Adipocyte (in vitro differentiated cells): ENCODE results near the gene ISG15.
"Not testable (repeated sequence)": the region's sequence is repeated elsewhere in the genome, so short reads cannot be mapped to it uniquely, and the experiment has no call there.

ENCODE experiments used
- DNase-seq: peaks from one replicate; pipeline ENCODE4 v3.0.0-alpha.2; 2015; ENCODE audit warnings: low read depth
- H3K27me3 ChIP-seq: replicated peaks from 2 replicates; pipeline ENCODE4 v1.7.0; 2013; ENCODE audit warnings: mild to moderate bottlenecking, low read length, moderate library complexity; ENCODE audit not compliant: control insufficient read depth, insufficient read depth
- H3K36me3 ChIP-seq: 2 replicates; pipeline ENCODE4 v1.7.0; 2013; ENCODE audit warnings: low read length, mild to moderate bottlenecking, moderate library complexity; ENCODE audit not compliant: control insufficient read depth, insufficient read depth, severe bottlenecking
- H3K4me1 ChIP-seq: 2 replicates; pipeline ENCODE4 v1.7.0; 2013; ENCODE audit warnings: mild to moderate bottlenecking, low read length, moderate library complexity; ENCODE audit not compliant: control insufficient read depth, insufficient read depth
- H3K4me3 ChIP-seq: 2 replicates; pipeline ENCODE4 v1.7.0; 2013; ENCODE audit warnings: mild to moderate bottlenecking, low read length, moderate library complexity
- H3K9ac ChIP-seq: 2 replicates; pipeline ENCODE4 v1.7.0; 2013; ENCODE audit warnings: mild to moderate bottlenecking, low read length, moderate library complexity
- H3K9me3 ChIP-seq: 2 replicates; pipeline ENCODE4 v1.7.0; 2013; ENCODE audit warnings: mild to moderate bottlenecking, low read length, moderate library complexity; ENCODE audit not compliant: control insufficient read depth

Gene ISG15

DNA sequence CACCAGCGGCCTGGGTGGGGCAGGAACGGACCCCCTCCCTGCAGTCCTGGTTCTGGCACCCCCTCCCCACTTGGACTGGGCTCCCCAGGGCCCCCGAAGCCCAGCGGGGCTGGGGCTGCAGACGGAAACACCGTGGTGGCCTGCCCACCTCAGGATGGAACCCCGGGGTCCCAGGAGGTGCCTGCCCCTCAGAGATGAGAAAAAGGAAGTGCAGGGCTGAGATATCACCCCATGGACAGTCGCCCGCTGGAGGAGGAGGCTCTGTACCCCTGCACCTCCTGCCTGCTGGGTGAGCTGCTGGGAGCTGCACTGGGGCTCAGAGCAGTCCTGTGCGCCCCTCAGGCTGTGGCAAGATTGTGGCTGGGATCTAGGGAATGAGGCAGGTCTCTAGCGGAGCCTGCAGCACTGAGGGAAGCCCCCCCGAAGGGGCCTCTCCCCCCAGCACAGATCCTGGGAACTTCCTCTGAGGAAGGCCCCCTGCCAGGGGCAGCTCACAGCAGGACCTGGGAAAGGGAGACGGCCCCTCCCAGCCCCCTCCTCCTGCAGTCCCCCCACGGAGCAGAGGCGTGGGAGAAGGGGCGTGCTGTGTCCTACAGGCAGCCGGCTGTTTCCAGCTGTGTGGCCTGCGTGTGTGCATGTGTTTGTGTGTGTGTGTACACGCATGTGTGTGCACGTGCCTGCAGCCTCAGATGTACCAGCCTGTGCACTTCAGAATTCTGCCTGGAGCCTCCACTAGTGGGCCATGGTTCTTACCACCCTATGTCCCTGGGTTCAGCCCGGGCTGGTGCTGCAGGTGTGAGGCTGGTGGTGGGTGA, 13.5 kb downstream of the ISG15 start:
- DNase-seq: no peak
- Histone ChIP-seq H3K4me1 (no peaks in the 10 kb centered on the region), H3K27me3 (peaks cover 3% of the 10 kb centered on the region), H3K9ac (no peak overlapping the region), H3K9me3 (no peaks in the 10 kb centered on the region), H3K36me3 (no peaks in the 10 kb centered on the region), H3K4me3 (no peak overlapping the region)

GRCh38 chr1:1027791-1028190, 14.5 kb downstream of the ISG15 start:
- Histone ChIP-seq H3K9me3 (no peaks in the 10 kb centered on the region), H3K36me3 (no peaks in the 10 kb centered on the region), H3K4me1 (no peaks in the 10 kb centered on the region), H3K9ac (no peak overlapping the region), H3K27me3 (peaks cover 10% of the 10 kb centered on the region), H3K4me3 (no peak overlapping the region)
- DNase-seq: no peak

- not testable (repeated sequence) for H3K4me1 ChIP-seq, DNase-seq, H3K4me3 ChIP-seq, H3K36me3 ChIP-seq, H3K9me3 ChIP-seq, H3K9ac ChIP-seq
- H3K27me3 ChIP-seq: peaks cover 14% of the 10 kb centered on the region
Measured at GRCh38 chr1:1030867-1031658, 17.8 kb downstream of the ISG15 start.

GRCh38 chr1:1031659-1032235, 18.4 kb downstream of the ISG15 start:
- no peak overlapping the region for H3K4me3 ChIP-seq
- no peaks in the 10 kb centered on the region for H3K36me3 ChIP-seq
- H3K9ac ChIP-seq: no peak overlapping the region
- no peak for DNase-seq
- H3K27me3 ChIP-seq: peaks cover 17% of the 10 kb centered on the region
- no peaks in the 10 kb centered on the region for H3K4me1 ChIP-seq
- H3K9me3 ChIP-seq: no peaks in the 10 kb centered on the region

- no peak overlapping the region for H3K4me3 ChIP-seq
Measured at GRCh38 chr1:1032424-1032823, 19.1 kb downstream of the ISG15 start.

DNA sequence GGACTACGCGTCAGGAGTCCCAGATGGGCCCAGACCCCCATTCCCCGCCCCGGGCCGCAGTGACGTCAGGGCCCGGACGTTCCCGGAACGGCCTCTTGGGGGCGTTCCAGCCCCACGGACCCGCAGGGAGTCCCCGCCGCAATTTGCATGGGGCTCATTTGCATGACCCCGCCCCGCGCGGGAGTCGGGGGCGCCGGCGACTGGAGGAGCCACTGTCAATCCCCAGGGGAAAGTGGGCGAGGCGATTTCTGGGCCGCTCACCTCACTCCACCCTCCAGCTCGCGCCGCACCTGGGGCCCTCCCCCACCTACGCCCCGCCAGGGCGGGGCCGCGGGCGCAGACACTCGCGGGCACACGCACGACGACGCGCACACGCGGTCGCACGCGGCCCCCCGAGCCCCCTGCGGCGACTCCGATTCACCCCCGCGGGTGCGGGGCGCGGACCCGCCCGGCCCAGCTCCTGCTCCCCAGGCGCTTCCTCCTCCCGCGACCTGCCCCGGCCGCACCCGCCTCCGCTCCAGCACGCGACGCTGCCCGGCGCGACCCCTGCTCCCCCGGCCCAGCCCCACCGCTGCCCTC, 19.8 kb downstream of the ISG15 start:
- DNase-seq: peak; percentile 91
- peak overlapping the region; percentile 37 for H3K4me3 ChIP-seq
- H3K4me1 ChIP-seq: no peaks in the 10 kb centered on the region
- H3K36me3 ChIP-seq: no peaks in the 10 kb centered on the region
- peaks cover 24% of the 10 kb centered on the region for H3K27me3 ChIP-seq
- H3K9ac ChIP-seq: no peak overlapping the region
- H3K9me3 ChIP-seq: no peaks in the 10 kb centered on the region

More at GRCh38 chr1:1032424-1032823, 19.1 kb downstream of the ISG15 start:
- Histone ChIP-seq H3K36me3 (no peaks in the 10 kb centered on the region), H3K9me3 (no peaks in the 10 kb centered on the region), H3K4me1 (no peaks in the 10 kb centered on the region), H3K27me3 (peaks cover 20% of the 10 kb centered on the region), H3K9ac (no peak overlapping the region)
- no peak for DNase-seq

DNA sequence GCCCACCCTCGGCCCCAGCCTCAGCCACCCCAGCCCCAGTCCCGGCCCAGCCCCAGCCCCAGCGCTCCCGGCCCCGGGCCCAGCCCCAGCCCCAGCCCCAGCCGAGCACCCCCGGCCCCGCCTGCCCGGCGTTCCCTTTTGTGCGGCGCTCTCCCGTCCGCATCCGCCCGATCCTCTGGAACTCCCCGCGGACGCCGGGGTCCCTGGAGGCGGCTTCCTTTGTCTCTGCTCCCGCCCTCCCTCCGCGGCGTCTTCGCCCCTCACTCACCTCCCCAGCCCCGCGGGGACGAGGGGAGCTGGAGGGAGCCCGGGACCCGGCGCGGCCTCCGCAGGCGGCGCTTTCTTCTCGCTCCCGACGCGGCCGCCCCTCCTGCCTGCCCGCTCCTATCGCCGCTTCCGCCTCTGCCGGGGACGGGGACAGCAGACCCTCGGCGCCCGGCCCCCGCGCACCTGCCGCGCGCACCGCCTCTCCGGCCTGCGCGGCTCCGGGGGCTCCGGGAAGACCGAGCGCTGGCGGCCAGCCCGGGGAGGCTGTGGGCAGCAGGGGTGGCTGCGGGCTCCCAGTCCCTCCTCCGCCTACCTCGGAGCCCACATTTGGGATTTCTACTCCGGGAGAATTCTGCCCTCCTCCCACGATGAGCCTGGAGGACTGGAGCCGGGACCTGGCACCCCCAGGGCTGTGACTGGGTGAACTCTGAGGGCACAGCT, 20.6 kb downstream of the ISG15 start:
- peak; percentile 42 for DNase-seq
- no peaks in the 10 kb centered on the region for H3K4me1 ChIP-seq
- peaks cover 31% of the 10 kb centered on the region for H3K27me3 ChIP-seq

GRCh38 chr1:1034439-1034781, 21.1 kb downstream of the ISG15 start:
- no peak for DNase-seq
- no peak overlapping the region for H3K4me3 ChIP-seq

More for the DNA sequence above, 20.6 kb downstream of the ISG15 start:
- Histone ChIP-seq H3K9ac (no peak overlapping the region), H3K4me3 (no peak overlapping the region), H3K36me3 (no peaks in the 10 kb centered on the region), H3K9me3 (no peaks in the 10 kb centered on the region)

DNA sequence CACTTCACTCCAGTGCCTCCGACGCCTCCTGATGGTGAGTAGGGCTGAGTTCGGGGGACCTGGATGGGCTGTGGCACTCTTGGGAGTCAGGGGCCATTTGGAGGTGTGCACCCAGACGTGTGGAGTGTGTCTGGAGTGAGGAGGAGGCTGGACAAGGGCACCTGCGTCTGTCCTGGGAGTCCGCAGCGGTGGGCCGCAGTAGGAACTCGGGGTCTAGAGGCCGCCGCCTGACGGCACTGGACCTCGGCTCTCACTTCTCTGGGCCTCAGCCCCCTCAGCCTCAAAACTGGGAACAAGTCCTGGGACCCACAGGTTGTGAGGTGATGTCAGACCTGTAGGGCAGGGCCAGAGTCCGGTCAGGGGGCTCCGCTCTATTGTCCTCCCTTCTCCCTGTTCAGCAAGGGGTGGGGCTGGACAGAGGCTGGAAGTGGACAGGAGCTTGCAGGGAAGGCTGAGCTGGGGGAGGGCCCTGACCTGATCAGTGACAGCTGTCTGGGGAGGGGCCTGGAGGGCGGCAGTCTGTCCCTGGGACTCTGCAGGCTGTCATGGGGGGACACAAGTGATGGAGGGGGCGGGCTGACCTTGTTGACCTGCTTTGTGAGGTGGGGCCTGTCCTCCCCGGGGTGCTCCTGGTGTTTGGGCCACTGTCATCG, 22.1 kb downstream of the ISG15 start:
- H3K27me3 ChIP-seq: peaks cover 45% of the 10 kb centered on the region
- peaks cover 4% of the 10 kb centered on the region for H3K4me1 ChIP-seq
- H3K9me3 ChIP-seq: no peaks in the 10 kb centered on the region
- no peak overlapping the region for H3K9ac ChIP-seq
- no peaks in the 10 kb centered on the region for H3K36me3 ChIP-seq
- DNase-seq: no peak
- no peak overlapping the region for H3K4me3 ChIP-seq

More at GRCh38 chr1:1034439-1034781, 21.1 kb downstream of the ISG15 start:
- peaks cover 37% of the 10 kb centered on the region for H3K27me3 ChIP-seq
- no peaks in the 10 kb centered on the region for H3K4me1 ChIP-seq
- no peaks in the 10 kb centered on the region for H3K36me3 ChIP-seq
- no peaks in the 10 kb centered on the region for H3K9me3 ChIP-seq
- no peak overlapping the region for H3K9ac ChIP-seq
